ENCODE data around the gene FKBP4. TPM values are rescaled to one million over a fixed set of nuclear protein-coding genes. Genes with fewer than 3 reads are reported as not detected.

Gene FKBP4
- total and polyA plus RNA-seq, 9 of the 15 experiments (the other 6 are each of a cell fraction or from before 2014, with no cell fraction given) = 16.3 to 154 (median 90.1) TPM

DNA sequence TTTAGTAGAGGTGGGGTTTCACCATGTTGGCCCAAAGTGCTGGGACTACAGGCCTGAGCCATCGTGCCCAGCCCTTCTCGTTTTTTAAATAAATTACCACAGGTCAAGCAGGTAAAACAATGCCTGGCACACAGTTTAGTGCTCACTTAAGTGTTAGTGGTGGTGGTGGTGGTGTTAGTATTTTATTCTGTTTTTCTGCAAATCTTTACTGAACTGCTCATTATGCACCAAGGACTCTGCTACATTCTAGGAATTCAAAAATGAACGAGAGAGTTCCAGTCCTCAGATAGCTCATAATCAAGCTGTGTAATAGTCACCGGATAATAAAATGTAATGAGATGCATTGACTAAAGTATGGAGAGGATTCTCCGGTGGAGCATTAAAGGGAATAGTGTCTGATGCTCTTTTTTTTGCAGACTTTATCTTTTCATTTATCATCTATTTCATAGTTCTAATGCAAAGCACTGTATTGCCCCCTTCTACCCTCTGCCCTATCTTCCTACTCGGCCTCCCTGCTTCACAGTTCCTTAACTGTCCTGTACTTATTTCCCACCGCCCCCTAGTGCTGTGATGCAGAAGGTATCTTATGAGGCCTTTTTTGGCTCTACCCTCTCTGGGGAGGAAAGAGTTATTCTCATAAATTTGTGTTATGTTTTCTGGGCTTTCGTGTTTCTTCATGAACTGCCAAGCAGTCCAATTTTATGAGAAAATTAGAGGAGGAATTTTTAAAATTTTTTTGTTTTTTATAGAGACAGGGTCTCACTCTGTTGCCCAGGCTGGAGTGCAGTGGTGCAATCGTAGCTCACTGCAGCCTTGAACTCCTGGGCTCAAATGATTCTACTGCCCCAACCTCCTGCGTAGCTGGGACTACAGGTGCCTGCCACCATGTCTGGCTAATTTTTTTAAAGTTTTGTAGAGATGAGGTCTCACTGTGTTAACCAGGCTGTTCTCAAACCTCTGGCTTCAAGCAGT lies 18.7 kb downstream of the FKBP4 start (continued):
- TF ChIP-seq, protein P1, sequence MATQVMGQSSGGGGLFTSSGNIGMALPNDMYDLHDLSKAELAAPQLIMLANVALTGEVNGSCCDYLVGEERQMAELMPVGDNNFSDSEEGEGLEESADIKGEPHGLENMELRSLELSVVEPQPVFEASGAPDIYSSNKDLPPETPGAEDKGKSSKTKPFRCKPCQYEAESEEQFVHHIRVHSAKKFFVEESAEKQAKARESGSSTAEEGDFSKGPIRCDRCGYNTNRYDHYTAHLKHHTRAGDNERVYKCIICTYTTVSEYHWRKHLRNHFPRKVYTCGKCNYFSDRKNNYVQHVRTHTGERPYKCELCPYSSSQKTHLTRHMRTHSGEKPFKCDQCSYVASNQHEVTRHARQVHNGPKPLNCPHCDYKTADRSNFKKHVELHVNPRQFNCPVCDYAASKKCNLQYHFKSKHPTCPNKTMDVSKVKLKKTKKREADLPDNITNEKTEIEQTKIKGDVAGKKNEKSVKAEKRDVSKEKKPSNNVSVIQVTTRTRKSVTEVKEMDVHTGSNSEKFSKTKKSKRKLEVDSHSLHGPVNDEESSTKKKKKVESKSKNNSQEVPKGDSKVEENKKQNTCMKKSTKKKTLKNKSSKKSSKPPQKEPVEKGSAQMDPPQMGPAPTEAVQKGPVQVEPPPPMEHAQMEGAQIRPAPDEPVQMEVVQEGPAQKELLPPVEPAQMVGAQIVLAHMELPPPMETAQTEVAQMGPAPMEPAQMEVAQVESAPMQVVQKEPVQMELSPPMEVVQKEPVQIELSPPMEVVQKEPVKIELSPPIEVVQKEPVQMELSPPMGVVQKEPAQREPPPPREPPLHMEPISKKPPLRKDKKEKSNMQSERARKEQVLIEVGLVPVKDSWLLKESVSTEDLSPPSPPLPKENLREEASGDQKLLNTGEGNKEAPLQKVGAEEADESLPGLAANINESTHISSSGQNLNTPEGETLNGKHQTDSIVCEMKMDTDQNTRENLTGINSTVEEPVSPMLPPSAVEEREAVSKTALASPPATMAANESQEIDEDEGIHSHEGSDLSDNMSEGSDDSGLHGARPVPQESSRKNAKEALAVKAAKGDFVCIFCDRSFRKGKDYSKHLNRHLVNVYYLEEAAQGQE (IDR thresholded peaks at IDR 0.05; ENCODE audit: borderline replicate concordance) = peak; percentile 36; the same call in 1 of the 2 replicates
- TF ChIP-seq, protein P1 (CRISPR knock-in tag; IDR thresholded peaks at IDR 0.05; ENCODE audit: low read depth) = no peak
- 0 out of 2 replicates have a peak, but pooled peaks have one; percentile 18 for TF ChIP-seq ZNF589 (CRISPR knock-in tag; IDR thresholded peaks at IDR 0.05; ENCODE audit: low read depth)
- peak in 1 of 2 experiments; percentile 66; a peak in 3 of 4 replicates for TF ChIP-seq RAD21 (CRISPR knock-in tag; conservative IDR thresholded peaks at IDR 0.05 in 1 of 2, IDR thresholded peaks at IDR 0.05 in 1 of 2)
- no peak for TF ChIP-seq BRF2 (IDR thresholded peaks at IDR 0.05; ENCODE audit: borderline replicate concordance, insufficient read depth, insufficient read length)
- TF ChIP-seq, protein P2, sequence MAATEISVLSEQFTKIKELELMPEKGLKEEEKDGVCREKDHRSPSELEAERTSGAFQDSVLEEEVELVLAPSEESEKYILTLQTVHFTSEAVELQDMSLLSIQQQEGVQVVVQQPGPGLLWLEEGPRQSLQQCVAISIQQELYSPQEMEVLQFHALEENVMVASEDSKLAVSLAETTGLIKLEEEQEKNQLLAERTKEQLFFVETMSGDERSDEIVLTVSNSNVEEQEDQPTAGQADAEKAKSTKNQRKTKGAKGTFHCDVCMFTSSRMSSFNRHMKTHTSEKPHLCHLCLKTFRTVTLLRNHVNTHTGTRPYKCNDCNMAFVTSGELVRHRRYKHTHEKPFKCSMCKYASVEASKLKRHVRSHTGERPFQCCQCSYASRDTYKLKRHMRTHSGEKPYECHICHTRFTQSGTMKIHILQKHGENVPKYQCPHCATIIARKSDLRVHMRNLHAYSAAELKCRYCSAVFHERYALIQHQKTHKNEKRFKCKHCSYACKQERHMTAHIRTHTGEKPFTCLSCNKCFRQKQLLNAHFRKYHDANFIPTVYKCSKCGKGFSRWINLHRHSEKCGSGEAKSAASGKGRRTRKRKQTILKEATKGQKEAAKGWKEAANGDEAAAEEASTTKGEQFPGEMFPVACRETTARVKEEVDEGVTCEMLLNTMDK (IDR thresholded peaks at IDR 0.05; ENCODE audit: borderline replicate concordance, insufficient read depth, low read depth, low read length, poor library complexity, severe bottlenecking) = peak; percentile 52
